HepG2 (cell line): ENCODE measurements around the gene MEF2D. TPM values are rescaled to one million over a fixed set of nuclear protein-coding genes. Genes with fewer than 3 reads are reported as not detected.

Experiments used
- CHCHD3 ChIP-seq: sonication (generic); formaldehyde crosslinking; IDR thresholded peaks from 2 replicates; pipeline ENCODE4 v1.8.0; 2022; ENCODE audit warnings: mild to moderate bottlenecking, missing genetic modification reagents, moderate library complexity
- HNF1A ChIP-seq, 2 experiments: sonication (generic) in 1 of 2; formaldehyde crosslinking in 1 of 2; IDR thresholded peaks; 2 replicates each; pipeline versions ENCODE4 v1.4.0 to v1.6.1; 2016 to 2020; ENCODE audit warnings: borderline replicate concordance in 1 of 2, low read depth in 1 of 2, mild to moderate bottlenecking in 1 of 2, missing genetic modification reagents in 1 of 2
- JDP2 ChIP-seq: sonication (generic); formaldehyde crosslinking; IDR thresholded peaks from 2 replicates; pipeline ENCODE4 v1.8.1; 2022; ENCODE audit warnings: missing genetic modification reagents, borderline replicate concordance
- MAFF ChIP-seq: IDR thresholded peaks from 2 replicates; pipeline ENCODE4 v1.6.1; 2011; ENCODE audit warnings: low read depth, low read length, improper control_type of control experiment
- PRDM10 ChIP-seq: sonication (generic); formaldehyde crosslinking; IDR thresholded peaks from 2 replicates; pipeline ENCODE4 v1.4.0; 2020; ENCODE audit warnings: low read depth, missing genetic modification reagents
- SIX1 ChIP-seq: sonication (generic); formaldehyde crosslinking; IDR thresholded peaks from 2 replicates; pipeline ENCODE4 v1.4.0; 2020; ENCODE audit warnings: missing genetic modification reagents, borderline replicate concordance
- SSRP1 ChIP-seq: IDR thresholded peaks from 2 replicates; pipeline ENCODE4 v1.6.1; 2016; ENCODE audit warnings: control low read depth
- ZBTB21 ChIP-seq: sonication (generic); formaldehyde crosslinking; IDR thresholded peaks from 2 replicates; pipeline ENCODE4 v1.4.0; 2020; ENCODE audit warnings: missing genetic modification reagents
- ZBTB4 ChIP-seq: sonication (generic); formaldehyde crosslinking; IDR thresholded peaks from 2 replicates; pipeline ENCODE4 v1.4.0; 2020; ENCODE audit warnings: missing genetic modification reagents, mild to moderate bottlenecking, borderline replicate concordance
- ZMAT5 ChIP-seq: sonication (generic); formaldehyde crosslinking; IDR thresholded peaks from 2 replicates; pipeline ENCODE4 v1.5.0; 2020; ENCODE audit warnings: mild to moderate bottlenecking, low read depth, missing genetic modification reagents, borderline replicate concordance
- ZNF136 ChIP-seq: sonication (generic); formaldehyde crosslinking; IDR thresholded peaks from 2 replicates; pipeline ENCODE4 v1.8.1; 2022; ENCODE audit warnings: low read depth, mild to moderate bottlenecking, moderate library complexity, missing genetic modification reagents
- ZNF678 ChIP-seq: sonication (generic); formaldehyde crosslinking; IDR thresholded peaks from 2 replicates; pipeline ENCODE4 v1.4.0; 2020; ENCODE audit warnings: mild to moderate bottlenecking, missing genetic modification reagents
- ZNF709 ChIP-seq: sonication (generic); formaldehyde crosslinking; IDR thresholded peaks from 2 replicates; pipeline ENCODE4 v1.5.0; 2020; ENCODE audit warnings: mild to moderate bottlenecking, missing genetic modification reagents
- ZSCAN21 ChIP-seq: sonication (generic); formaldehyde crosslinking; IDR thresholded peaks from 2 replicates; pipeline ENCODE4 v1.8.0; 2022; ENCODE audit warnings: mild to moderate bottlenecking, missing genetic modification reagents, moderate library complexity, borderline replicate concordance
- polyA plus RNA-seq, 8 experiments: library from polyadenylated mRNA; depleted of rRNA in 3 of 8; stranded (reverse) in 7 of 8; unstranded in 1 of 8; fragments of >200 nt; fragmentation: Illumina TruSeq in 4 of 8; extraction: Trizol in 4 of 8; gene quantifications; 2 replicates each; pipeline versions ENCODE4 v1.2.1 to v1.2.3, GENCODE V29; 2011 to 2016; ENCODE audit warnings: low read depth in 4 of 8, missing spikeins in 1 of 8, mixed read lengths in 1 of 8; ENCODE audit not compliant: insufficient read depth in 1 of 8
- total RNA-seq, 5 experiments: library from RNA; depleted of rRNA; stranded (reverse); fragments of >200 nt; fragmentation: Illumina TruSeq; extraction: Trizol; gene quantifications; 2 replicates each; pipeline ENCODE4 v1.2.3, GENCODE V29; 2016; ENCODE audit warnings: low read depth in 1 of 5

MEF2D gene
- total and polyA plus RNA-seq, 2 of the 13 experiments (the other 11 are each of a cell fraction or from before 2014, with no cell fraction given), result 1.6 to 3.9 TPM

GRCh38 chr1:156471496-156472490 lies 28.8 kb downstream of the MEF2D start (continued):
- TF ChIP-seq HNF1A (IDR thresholded peaks at IDR 0.05; ENCODE audit: low read depth), result peak; percentile 71
- peak; percentile 89; the same call in 1 of the 2 replicates for TF ChIP-seq HNF1A (CRISPR knock-in tag; IDR thresholded peaks at IDR 0.05; ENCODE audit: borderline replicate concordance)
- TF ChIP-seq ZNF678, result 0 out of 2 replicates have a peak, but pooled peaks have one; percentile 77
- peak; percentile 85; the same call in 1 of the 2 replicates for TF ChIP-seq ZNF136 (CRISPR knock-in tag)
- TF ChIP-seq JDP2, result no peak; the same call in 1 of the 2 replicates
- TF ChIP-seq SIX1 (CRISPR knock-in tag), result peak; percentile 81
- peak; percentile 91 for TF ChIP-seq ZSCAN21 (CRISPR knock-in tag)
- TF ChIP-seq MAFF, result no peak
- TF ChIP-seq SSRP1 (CRISPR knock-in tag), result peak; percentile 62; the same call in 1 of the 2 replicates
- peak; percentile 88; the same call in 1 of the 2 replicates for TF ChIP-seq ZBTB4 (CRISPR knock-in tag)
- TF ChIP-seq PRDM10 (CRISPR knock-in tag), result peak; percentile 69; the same call in 1 of the 2 replicates
- TF ChIP-seq ZBTB21 (CRISPR knock-in tag), result no peak; the same call in 1 of the 2 replicates
- TF ChIP-seq CHCHD3 (CRISPR knock-in tag), result no peak
- TF ChIP-seq ZNF709 (CRISPR knock-in tag), result peak; percentile 93
- TF ChIP-seq ZMAT5, result no peak
